ENCODE results near the gene DDX43.
"Not testable (repeated sequence)": the region's sequence is repeated elsewhere in the genome, so short reads cannot be mapped to it uniquely, and the experiment has no call there.

Gene DDX43

GRCh38 chr6:73369157-73369556 lies 25.5 kb upstream of the DDX43 start:
- ChIA-PET CTCF (interaction anchor here (0.7 to 1.2 kb wide), 2 partner anchors 19 to 20 kb away, joined by 3 to 5 read pairs; no protein-coding TSS in a partner anchor), POLR2A (no interaction called here)
- DNase-seq (ENCODE audit: extremely low spot score) = no peak
- no peak for TF ChIP-seq CTCF (IDR thresholded peaks at IDR 0.05; ENCODE audit: control extremely low read depth, extremely low read depth, low read depth, missing control alignments)

GRCh38 chr6:73369563-73369962 lies 25.1 kb upstream of the DDX43 start, which contains the start of gene OOEP:
Gene OOEP, minus strand, starts transcription at chr6:73369897. Its CDS starts 105 bp downstream, at chr6:73369792.
- CTCF ChIA-PET = interaction anchor here (0.7 to 1.2 kb wide), 2 partner anchors 19 to 20 kb away, joined by 3 to 5 read pairs; no protein-coding TSS in a partner anchor
- no peak for TF ChIP-seq CTCF (IDR thresholded peaks at IDR 0.05; ENCODE audit: control extremely low read depth, extremely low read depth, low read depth, missing control alignments)

GRCh38 chr6:73371984-73372383 lies 22.6 kb upstream of the DDX43 start:
- ChIA-PET POLR2A (interaction anchor here (0.6 kb wide), 1 partner anchor 396 kb away, joined by 4 read pairs; no protein-coding TSS in a partner anchor), CTCF (no interaction called here)
- TF ChIP-seq CTCF (IDR thresholded peaks at IDR 0.05; ENCODE audit: control extremely low read depth, extremely low read depth, low read depth, missing control alignments) = no peak
- DNase-seq (ENCODE audit: extremely low spot score) = no peak

More at GRCh38 chr6:73369563-73369962, 25.1 kb upstream of the DDX43 start, which contains the start of gene OOEP:
- POLR2A ChIA-PET = no interaction called here
- DNase-seq (ENCODE audit: extremely low spot score) = no peak

GRCh38 chr6:73372516-73372915 lies 22.1 kb upstream of the DDX43 start:
- TF ChIP-seq CTCF (IDR thresholded peaks at IDR 0.05; ENCODE audit: control extremely low read depth, extremely low read depth, low read depth, missing control alignments) = no peak
- ChIA-PET POLR2A (interaction anchor here (0.6 kb wide), 1 partner anchor 395 kb away, joined by 4 read pairs; no protein-coding TSS in a partner anchor), CTCF (no interaction called here)
- no peak for DNase-seq (ENCODE audit: extremely low spot score)

GRCh38 chr6:73375216-73375615 lies 19.4 kb upstream of the DDX43 start:
- ChIA-PET CTCF (interaction anchor here (1.2 to 2.1 kb wide), 2 partner anchors 10 to 13 kb away, joined by 3 to 6 read pairs; no protein-coding TSS in a partner anchor), POLR2A (no interaction called here)
- no peak for DNase-seq (ENCODE audit: extremely low spot score)
- no peak for TF ChIP-seq CTCF (IDR thresholded peaks at IDR 0.05; ENCODE audit: control extremely low read depth, extremely low read depth, low read depth, missing control alignments)

GRCh38 chr6:73377225-73377624 lies 17.4 kb upstream of the DDX43 start:
- no peak for TF ChIP-seq CTCF (IDR thresholded peaks at IDR 0.05; ENCODE audit: control extremely low read depth, extremely low read depth, low read depth, missing control alignments)
- CTCF ChIA-PET = interaction anchor here (1.1 to 2.3 kb wide), 5 partner anchors 9 to 50 kb away, joined by 3 to 7 read pairs (median 3); no protein-coding TSS in a partner anchor
- POLR2A ChIA-PET = no interaction called here
- no peak for DNase-seq (ENCODE audit: extremely low spot score)

GRCh38 chr6:73381531-73381930 lies 13.1 kb upstream of the DDX43 start:
- DNase-seq (ENCODE audit: extremely low spot score); POLR2A ChIA-PET: not testable (repeated sequence)
- CTCF ChIA-PET = interaction anchor here (1.1 to 1.5 kb wide), 2 partner anchors 14 to 20 kb away, joined by 3 to 4 read pairs; no protein-coding TSS in a partner anchor
